Testis (tissue), 3 donors: ENCODE measurements around the gene CBFB. TPM values are rescaled to one million over a fixed set of nuclear protein-coding genes. Genes with fewer than 3 reads are reported as not detected.

Experiments
- DNase-seq: peaks from one replicate; pipeline ENCODE4 v3.0.0-alpha.2; 2019
- H3K27ac ChIP-seq, 2 donors: fragments of 200-600 bp; sonication (generic); one replicate each; pipeline ENCODE4 v1.5.1; 2019
- H3K27me3 ChIP-seq: fragments of 200-600 bp; sonication (generic); one replicate; pipeline ENCODE4 v1.5.1; 2019
- H3K36me3 ChIP-seq: fragments of 200-600 bp; sonication (generic); one replicate; pipeline ENCODE4 v1.5.1; 2017; ENCODE audit warnings: low read depth; ENCODE audit errors: missing control alignments
- H3K4me1 ChIP-seq: fragments of 200-600 bp; sonication (generic); one replicate; pipeline ENCODE4 v1.5.1; 2019
- H3K4me3 ChIP-seq, 2 donors: fragments of 200-600 bp; sonication (generic); one replicate each; pipeline ENCODE4 v1.5.1; 2017 to 2019
- H3K9me3 ChIP-seq: fragments of 200-600 bp; sonication (generic); one replicate; pipeline ENCODE4 v1.5.1; 2017
- CTCF ChIP-seq, 3 experiments: fragments of 450-650 bp in 2 of 3; fragments of 200-600 bp in 1 of 3; sonication (generic) in 1 of 3; IDR thresholded peaks; one replicate each; pipeline ENCODE4 v1.5.1; 2016 to 2019; ENCODE audit warnings: antibody characterized with exemption in 3 of 3, mild to moderate bottlenecking in 2 of 3, moderate library complexity in 1 of 3
- POLR2A ChIP-seq: fragments of 450-650 bp; IDR thresholded peaks from one replicate; pipeline ENCODE4 v1.6.1; 2017; ENCODE audit warnings: antibody characterized with exemption, mild to moderate bottlenecking, moderate library complexity
- WGBS, 2 donors: methylation state at CpG; one replicate each; pipeline ENCODE4 v1.1.5; 2018; 5-methylcytosine and 5-hydroxymethylcytosine counted together
- intact Hi-C: fragments of 100-400 bp; cut with DNase I; formaldehyde crosslinking; loops from one replicate; pipeline ENCODE4 v1.15.1; 2023; ENCODE audit warnings: low total_unique reads
- polyA plus RNA-seq: library from polyadenylated mRNA; stranded (reverse); fragments of 350-450 nt; fragmentation: Illumina TruSeq; extraction: RNeasy Lipid Tissue Mini Kit (QIAGEN cat#74804); gene quantifications from one replicate; pipeline ENCODE4 v1.2.3, GENCODE V29; 2014; ENCODE audit warnings: low read depth, low replicate concordance; ENCODE audit not compliant: insufficient read depth
- total RNA-seq, 2 donors: library from RNA; depleted of rRNA; stranded (reverse); fragments of >200 nt; gene quantifications; one replicate each; pipeline ENCODE4 v1.2.3, GENCODE V29; 2016

CBFB gene
- total and polyA plus RNA-seq, 3 donors from 2014 or later, result 15.3 to 34.9 (median 23.3) TPM

- TF ChIP-seq CTCF (IDR thresholded peaks at IDR 0.05) (no peak), POLR2A (no peak)
- peaks cover 7% of the 10 kb centered on the region for H3K4me1 ChIP-seq
- H3K27me3 ChIP-seq, result no peaks in the 10 kb centered on the region
- peak overlapping the region; percentile 77 to 89 for H3K4me3 ChIP-seq
- H3K27ac ChIP-seq, result peak overlapping the region; percentile 94 to 98
- H3K9me3 ChIP-seq, result no peaks in the 10 kb centered on the region
- peak; percentile 12 for DNase-seq
- no peaks in the 10 kb centered on the region for H3K36me3 ChIP-seq
- 36 to 42% methylated on average over 18 of the region's 18 CpGs for WGBS, 2 donors
- intact Hi-C loops, result no loop called here
Measured at GRCh38 chr16:67030221-67030962, 1.4 kb downstream of the CBFB start.

GRCh38 chr16:67034487-67034886, 5.5 kb downstream of the CBFB start:
- Histone ChIP-seq H3K36me3 (no peaks in the 10 kb centered on the region), H3K27me3 (no peaks in the 10 kb centered on the region), H3K4me1 (peaks cover 7% of the 10 kb centered on the region), H3K4me3 (no peak overlapping the region), H3K27ac (no peak overlapping the region), H3K9me3 (no peaks in the 10 kb centered on the region)
- intact Hi-C loops, result no loop called here
- TF ChIP-seq CTCF (IDR thresholded peaks at IDR 0.05) (no peak), POLR2A (no peak)
- WGBS, 2 donors, result 39 to 61% methylated on average over 4 of the region's 4 CpGs
- DNase-seq, result no peak

GRCh38 chr16:67035364-67035763, 6.4 kb downstream of the CBFB start:
- H3K27me3 ChIP-seq, result no peaks in the 10 kb centered on the region
- no peak for DNase-seq
- H3K4me1 ChIP-seq, result peaks cover 6% of the 10 kb centered on the region
- TF ChIP-seq CTCF (IDR thresholded peaks at IDR 0.05) (no peak), POLR2A (no peak)
- intact Hi-C loops, result no loop called here
- H3K9me3 ChIP-seq, result no peaks in the 10 kb centered on the region
- H3K27ac ChIP-seq, result no peak overlapping the region
- no peaks in the 10 kb centered on the region for H3K36me3 ChIP-seq
- 78 to 91% methylated on average over 1 of the region's 1 CpG for WGBS, 2 donors
- no peak overlapping the region for H3K4me3 ChIP-seq

GRCh38 chr16:67036323-67036741, 7.4 kb downstream of the CBFB start:
- Histone ChIP-seq H3K27me3 (no peaks in the 10 kb centered on the region), H3K4me3 (no peak overlapping the region), H3K27ac (no peak overlapping the region), H3K9me3 (no peaks in the 10 kb centered on the region), H3K36me3 (no peaks in the 10 kb centered on the region), H3K4me1 (no peaks in the 10 kb centered on the region)
- no peak for DNase-seq
- intact Hi-C loops, result no loop called here
- 87 to 89% methylated on average over 5 of the region's 5 CpGs for WGBS, 2 donors
- TF ChIP-seq POLR2A, result no peak
- TF ChIP-seq CTCF (IDR thresholded peaks at IDR 0.05), result no peak
